H9 (cell line): ENCODE results near the gene ZNRF1. TPM values are rescaled to one million over a fixed set of nuclear protein-coding genes. Genes with fewer than 3 reads are reported as not detected.
A peak's percentile ranks its signal among the peaks of the same experiment; 100 is the strongest.

Source experiments
- DNase-seq: peaks from one replicate; pipeline ENCODE4 v3.0.0-alpha.2; 2017
- H2AFZ ChIP-seq: one replicate; pipeline ENCODE4 v1.6.1; 2013; ENCODE audit warnings: mild to moderate bottlenecking, low read length, control low read depth, moderate library complexity
- H2AK5ac ChIP-seq: 2 replicates; pipeline ENCODE4 v1.6.1; 2013; ENCODE audit warnings: low read length, control low read depth, mixed read lengths; ENCODE audit not compliant: insufficient read length
- H2BK120ac ChIP-seq: one replicate; pipeline ENCODE4 v1.6.1; 2013; ENCODE audit warnings: low read depth, mild to moderate bottlenecking, low read length, control low read depth, inconsistent platforms; ENCODE audit not compliant: poor library complexity, severe bottlenecking
- H2BK12ac ChIP-seq: 2 replicates; pipeline ENCODE4 v1.6.1; 2013; ENCODE audit warnings: low read length, control low read depth, mixed read lengths, low read depth; ENCODE audit not compliant: insufficient read length
- H2BK15ac ChIP-seq: 2 replicates; pipeline ENCODE4 v1.6.1; 2013; ENCODE audit warnings: low read depth, low read length, control low read depth
- H2BK20ac ChIP-seq: one replicate; pipeline ENCODE4 v1.6.1; 2013; ENCODE audit warnings: low read depth, mild to moderate bottlenecking, low read length, control low read depth, inconsistent platforms; ENCODE audit not compliant: poor library complexity, severe bottlenecking
- H2BK5ac ChIP-seq: 2 replicates; pipeline ENCODE4 v1.6.1; 2013; ENCODE audit warnings: low read length, control low read depth, mixed read lengths; ENCODE audit not compliant: insufficient read length
- H3K14ac ChIP-seq: 2 replicates; pipeline ENCODE4 v1.6.1; 2013; ENCODE audit warnings: low read length, control low read depth; ENCODE audit not compliant: insufficient read depth
- H3K18ac ChIP-seq: 2 replicates; pipeline ENCODE4 v1.6.1; 2013; ENCODE audit warnings: low read depth, mild to moderate bottlenecking, mixed read lengths, low read length, control low read depth; ENCODE audit not compliant: insufficient read length
- H3K23ac ChIP-seq: 2 replicates; pipeline ENCODE4 v1.6.1; 2013; ENCODE audit warnings: low read length, control low read depth, mixed read lengths, low read depth; ENCODE audit not compliant: insufficient read length
- H3K23me2 ChIP-seq: 2 replicates; pipeline ENCODE4 v1.6.1; 2013; ENCODE audit warnings: low read depth, mild to moderate bottlenecking, mixed read lengths, low read length, control low read depth; ENCODE audit not compliant: insufficient read length, poor library complexity, severe bottlenecking
- H3K27ac ChIP-seq: 2 replicates; pipeline ENCODE4 v1.5.1; 2013; ENCODE audit warnings: low read length, control low read depth, mixed read lengths, low read depth; ENCODE audit not compliant: insufficient read length
- H3K27me3 ChIP-seq: 2 replicates; pipeline ENCODE4 v1.6.1; 2013; ENCODE audit warnings: low read length, control low read depth, inconsistent platforms; ENCODE audit not compliant: insufficient read depth
- H3K4ac ChIP-seq: 2 replicates; pipeline ENCODE4 v1.6.1; 2013; ENCODE audit warnings: low read depth, mild to moderate bottlenecking, control low read depth, inconsistent platforms, low read length, moderate library complexity
- H3K4me1 ChIP-seq: 2 replicates; pipeline ENCODE4 v1.6.1; 2013; ENCODE audit warnings: low read length, control low read depth, inconsistent platforms; ENCODE audit not compliant: insufficient read depth
- H3K4me2 ChIP-seq: 2 replicates; pipeline ENCODE4 v1.6.1; 2013; ENCODE audit warnings: low read length, control low read depth, mixed read lengths; ENCODE audit not compliant: insufficient read length, insufficient read depth
- H3K56ac ChIP-seq: 2 replicates; pipeline ENCODE4 v1.6.1; 2013; ENCODE audit warnings: low read depth, mild to moderate bottlenecking, mixed read lengths, low read length, control low read depth; ENCODE audit not compliant: insufficient read length
- H3K79me1 ChIP-seq: 2 replicates; pipeline ENCODE4 v1.6.1; 2013; ENCODE audit warnings: low read depth, mild to moderate bottlenecking, moderate library complexity, low read length, control low read depth, inconsistent platforms; ENCODE audit not compliant: insufficient read depth, poor library complexity, severe bottlenecking
- H3K79me2 ChIP-seq: 2 replicates; pipeline ENCODE4 v1.6.1; 2013; ENCODE audit warnings: low read length, control low read depth, inconsistent platforms; ENCODE audit not compliant: insufficient read depth
- H3K9ac ChIP-seq: 2 replicates; pipeline ENCODE4 v1.6.1; 2013; ENCODE audit warnings: low read length, control low read depth, mixed read lengths; ENCODE audit not compliant: insufficient read length; ENCODE audit errors: extremely low read depth
- H3K9me3 ChIP-seq: one replicate; pipeline ENCODE4 v1.6.1; 2013; ENCODE audit warnings: low read depth, low read length, inconsistent platforms; ENCODE audit not compliant: control insufficient read depth
- H3T11ph ChIP-seq: one replicate; pipeline ENCODE4 v1.6.1; 2013; ENCODE audit warnings: mild to moderate bottlenecking, low read length, control low read depth, inconsistent platforms
- H4K20me1 ChIP-seq: one replicate; pipeline ENCODE4 v1.6.1; 2013; ENCODE audit not compliant: control insufficient read depth, insufficient read length, insufficient read depth
- H4K5ac ChIP-seq: 2 replicates; pipeline ENCODE4 v1.6.1; 2013; ENCODE audit warnings: low read depth, mild to moderate bottlenecking, mixed read lengths, low read length, control low read depth; ENCODE audit not compliant: insufficient read length
- H4K8ac ChIP-seq: replicated peaks from 2 replicates; pipeline ENCODE4 v1.6.1; 2013; ENCODE audit warnings: low read length, control low read depth, mixed read lengths, low read depth; ENCODE audit not compliant: insufficient read length
- H4K91ac ChIP-seq: 2 replicates; pipeline ENCODE4 v1.6.1; 2013; ENCODE audit warnings: low read depth, mild to moderate bottlenecking, moderate library complexity, mixed read lengths, low read length, control low read depth; ENCODE audit not compliant: insufficient read length
- H3K27ac Mint-ChIP-seq, 3 experiments: 2 replicates in 2 of 3; 3 replicates in 1 of 3; pipeline ENCODE4 v1.8.0; 2020 to 2021; ENCODE audit warnings: mixed read lengths in 3 of 3, mild to moderate bottlenecking in 1 of 3, moderate library complexity in 1 of 3
- H3K27me3 Mint-ChIP-seq: 2 replicates; pipeline ENCODE4 v1.8.0; 2021; ENCODE audit warnings: low read depth, mild to moderate bottlenecking, moderate library complexity, mixed read lengths
- H3K36me3 Mint-ChIP-seq, 3 experiments: 2 replicates in 2 of 3; 3 replicates in 1 of 3; pipeline ENCODE4 v1.8.0; 2020 to 2021; ENCODE audit warnings: low read depth in 3 of 3, mixed read lengths in 3 of 3; ENCODE audit not compliant: insufficient read depth in 1 of 3
- H3K4me1 Mint-ChIP-seq, 2 experiments: 2 replicates each; pipeline ENCODE4 v1.8.0; 2020; ENCODE audit warnings: mixed read lengths in 2 of 2
- H3K4me3 Mint-ChIP-seq, 2 experiments: 2 replicates in 1 of 2; 3 replicates in 1 of 2; pipeline ENCODE4 v1.8.0; 2020 to 2021; ENCODE audit warnings: mild to moderate bottlenecking in 2 of 2, mixed read lengths in 2 of 2, moderate library complexity in 1 of 2
- H3K9me3 Mint-ChIP-seq, 2 experiments: 2 replicates in 1 of 2; 3 replicates in 1 of 2; pipeline ENCODE4 v1.8.0; 2020; ENCODE audit warnings: mild to moderate bottlenecking in 2 of 2, mixed read lengths in 2 of 2, moderate library complexity in 1 of 2
- WGBS: extraction: QIAGEN DNeasy Blood & Tissue Kit; methylation state at CpG from one replicate; pipeline ENCODE4 v1.1.7; 2013; ENCODE audit warnings: missing lambda C conversion rate, low lambda C conversion rate, mixed read lengths; ENCODE audit not compliant: insufficient read length; ENCODE audit errors: extremely low coverage; 5-methylcytosine and 5-hydroxymethylcytosine counted together
- total RNA-seq: library from RNA; stranded (reverse); gene quantifications from 2 replicates; pipeline ENCODE4 v1.2.1, GENCODE V29; 2021
- TF ChIP-seq, protein P1 (sequence below): fragments of 200-600 bp; sonication (generic); conservative IDR thresholded peaks from 3 replicates; pipeline ENCODE4 v1.8.0; 2021; ENCODE audit warnings: antibody characterized with exemption, mild to moderate bottlenecking

ZNRF1 gene
- total RNA-seq, 1 experiment from 2014 or later, result 49.6 TPM

DNA sequence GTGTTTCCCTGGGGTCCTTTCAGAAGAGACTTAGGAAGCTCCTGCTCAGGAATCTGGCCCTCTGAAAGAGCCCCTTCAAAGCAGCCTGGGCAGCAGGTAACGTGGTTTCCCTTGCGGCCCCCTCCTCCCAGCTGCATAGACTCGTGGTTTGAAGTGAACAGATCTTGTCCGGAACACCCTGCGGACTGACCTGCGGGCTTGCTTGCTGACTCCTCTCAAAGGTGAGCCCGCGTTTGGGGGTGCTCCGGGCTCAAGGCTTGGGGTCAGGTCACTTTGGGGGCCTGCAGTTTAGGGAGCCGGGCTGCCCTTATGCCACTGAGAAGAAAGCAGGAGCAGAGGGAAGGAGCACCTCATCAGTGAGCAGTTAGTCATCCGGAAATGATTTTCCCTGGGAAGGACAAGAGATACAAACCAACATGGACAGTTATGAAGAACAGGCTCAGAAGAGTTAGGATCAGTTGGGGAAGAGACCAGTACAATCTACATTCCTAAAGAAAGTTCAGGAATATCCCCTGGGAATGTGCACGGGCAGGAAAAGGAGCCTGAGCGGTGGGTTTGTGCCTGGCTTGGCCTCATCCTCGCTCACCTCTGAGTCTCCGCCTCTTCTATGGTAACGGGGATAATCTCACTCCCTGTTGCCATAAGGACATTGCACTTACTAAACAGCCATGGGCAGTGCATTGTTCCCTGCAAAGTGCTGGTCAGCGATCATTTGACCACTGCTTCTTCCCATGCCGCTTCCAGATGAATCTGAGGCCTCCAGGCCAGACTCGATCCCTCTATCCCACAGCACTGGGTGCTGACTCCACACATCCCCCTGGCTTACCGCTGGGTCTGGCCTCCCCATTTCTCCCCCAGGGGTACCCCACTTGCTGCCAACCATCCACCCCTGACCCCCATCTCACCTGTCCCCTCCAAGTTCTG is 107.8 kb downstream of the ZNRF1 start:
- peak overlapping the region; percentile 32 to 89 (median 89); a peak in 5 of 7 replicates for H3K27ac Mint-ChIP-seq
- Histone ChIP-seq H4K20me1 (no peaks in the 10 kb centered on the region), H3K27me3 (no peaks in the 10 kb centered on the region), H3K79me1 (no peaks in the 10 kb centered on the region), H4K8ac (no peak overlapping the region), H3K4me2 (no peak overlapping the region), H3K18ac (no peak overlapping the region), H2AK5ac (no peak overlapping the region), H3K79me2 (0 out of 2 replicates have a peak, but pooled peaks cover 1% of the 10 kb centered on the region), H3K9me3 (no peaks in the 10 kb centered on the region), H3K4ac (no peak overlapping the region), H3K4me1 (peaks cover 2% of the 10 kb centered on the region; the same call in 1 of the 2 replicates), H4K91ac (no peak overlapping the region), H2AFZ (no peak overlapping the region), H2BK15ac (no peak overlapping the region), H2BK5ac (no peak overlapping the region), H3K9ac (no peak overlapping the region), H3K23me2 (no peaks in the 10 kb centered on the region), H4K5ac (no peak overlapping the region), H3K56ac (no peak overlapping the region), H3K14ac (no peak overlapping the region; the same call in 1 of the 2 replicates), H2BK120ac (no peak overlapping the region), H2BK12ac (no peak overlapping the region), H3K23ac (no peak overlapping the region), H2BK20ac (no peak overlapping the region), H3K27ac (no peak overlapping the region), H3T11ph (no peak overlapping the region)
- peaks cover 31 to 40% of the 10 kb centered on the region in 2 experiments for H3K4me1 Mint-ChIP-seq
- DNase-seq, result peak; percentile 24
- peaks cover 17 to 40% (median 34%) of the 10 kb centered on the region in 3 experiments; a peak in 6 of 7 replicates for H3K36me3 Mint-ChIP-seq
- H3K4me3 Mint-ChIP-seq, result no peak overlapping the region
- TF ChIP-seq, protein P1, sequence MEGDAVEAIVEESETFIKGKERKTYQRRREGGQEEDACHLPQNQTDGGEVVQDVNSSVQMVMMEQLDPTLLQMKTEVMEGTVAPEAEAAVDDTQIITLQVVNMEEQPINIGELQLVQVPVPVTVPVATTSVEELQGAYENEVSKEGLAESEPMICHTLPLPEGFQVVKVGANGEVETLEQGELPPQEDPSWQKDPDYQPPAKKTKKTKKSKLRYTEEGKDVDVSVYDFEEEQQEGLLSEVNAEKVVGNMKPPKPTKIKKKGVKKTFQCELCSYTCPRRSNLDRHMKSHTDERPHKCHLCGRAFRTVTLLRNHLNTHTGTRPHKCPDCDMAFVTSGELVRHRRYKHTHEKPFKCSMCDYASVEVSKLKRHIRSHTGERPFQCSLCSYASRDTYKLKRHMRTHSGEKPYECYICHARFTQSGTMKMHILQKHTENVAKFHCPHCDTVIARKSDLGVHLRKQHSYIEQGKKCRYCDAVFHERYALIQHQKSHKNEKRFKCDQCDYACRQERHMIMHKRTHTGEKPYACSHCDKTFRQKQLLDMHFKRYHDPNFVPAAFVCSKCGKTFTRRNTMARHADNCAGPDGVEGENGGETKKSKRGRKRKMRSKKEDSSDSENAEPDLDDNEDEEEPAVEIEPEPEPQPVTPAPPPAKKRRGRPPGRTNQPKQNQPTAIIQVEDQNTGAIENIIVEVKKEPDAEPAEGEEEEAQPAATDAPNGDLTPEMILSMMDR, result no peak
- peaks cover 3% of the 10 kb centered on the region for H3K27me3 Mint-ChIP-seq
- no peaks in the 10 kb centered on the region; a peak in 1 of 5 replicates for H3K9me3 Mint-ChIP-seq
- WGBS, result no CpG with 5 or more reads among the region's 20 CpGs
